ENCODE measurements around the gene ILF2.

DNA sequence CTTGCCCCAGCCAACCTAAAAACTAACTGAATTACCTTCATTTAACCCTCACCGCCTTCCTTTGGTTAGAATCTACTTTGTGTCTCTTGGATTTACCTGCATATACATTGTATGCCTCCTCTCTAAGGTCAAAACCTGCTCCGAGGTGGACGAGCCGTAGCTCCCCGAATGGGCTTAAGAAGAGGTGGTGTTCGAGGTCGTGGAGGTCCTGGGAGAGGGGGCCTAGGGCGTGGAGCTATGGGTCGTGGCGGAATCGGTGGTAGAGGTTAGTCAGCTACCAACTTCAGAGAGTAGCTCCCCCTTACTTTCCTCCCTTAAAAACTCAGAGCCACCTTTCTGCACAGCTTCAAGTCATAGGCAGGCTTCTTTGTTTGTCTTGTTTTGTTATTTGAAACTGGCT lies 27.7 kb downstream of the ILF2 start:
- TF ChIP-seq, protein P1, sequence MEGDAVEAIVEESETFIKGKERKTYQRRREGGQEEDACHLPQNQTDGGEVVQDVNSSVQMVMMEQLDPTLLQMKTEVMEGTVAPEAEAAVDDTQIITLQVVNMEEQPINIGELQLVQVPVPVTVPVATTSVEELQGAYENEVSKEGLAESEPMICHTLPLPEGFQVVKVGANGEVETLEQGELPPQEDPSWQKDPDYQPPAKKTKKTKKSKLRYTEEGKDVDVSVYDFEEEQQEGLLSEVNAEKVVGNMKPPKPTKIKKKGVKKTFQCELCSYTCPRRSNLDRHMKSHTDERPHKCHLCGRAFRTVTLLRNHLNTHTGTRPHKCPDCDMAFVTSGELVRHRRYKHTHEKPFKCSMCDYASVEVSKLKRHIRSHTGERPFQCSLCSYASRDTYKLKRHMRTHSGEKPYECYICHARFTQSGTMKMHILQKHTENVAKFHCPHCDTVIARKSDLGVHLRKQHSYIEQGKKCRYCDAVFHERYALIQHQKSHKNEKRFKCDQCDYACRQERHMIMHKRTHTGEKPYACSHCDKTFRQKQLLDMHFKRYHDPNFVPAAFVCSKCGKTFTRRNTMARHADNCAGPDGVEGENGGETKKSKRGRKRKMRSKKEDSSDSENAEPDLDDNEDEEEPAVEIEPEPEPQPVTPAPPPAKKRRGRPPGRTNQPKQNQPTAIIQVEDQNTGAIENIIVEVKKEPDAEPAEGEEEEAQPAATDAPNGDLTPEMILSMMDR (IDR thresholded peaks at IDR 0.05): no peak
- no peak for TF ChIP-seq POLR2A (IDR thresholded peaks at IDR 0.05)
